ENCODE results near the gene NAPA.

NAPA gene

DNA sequence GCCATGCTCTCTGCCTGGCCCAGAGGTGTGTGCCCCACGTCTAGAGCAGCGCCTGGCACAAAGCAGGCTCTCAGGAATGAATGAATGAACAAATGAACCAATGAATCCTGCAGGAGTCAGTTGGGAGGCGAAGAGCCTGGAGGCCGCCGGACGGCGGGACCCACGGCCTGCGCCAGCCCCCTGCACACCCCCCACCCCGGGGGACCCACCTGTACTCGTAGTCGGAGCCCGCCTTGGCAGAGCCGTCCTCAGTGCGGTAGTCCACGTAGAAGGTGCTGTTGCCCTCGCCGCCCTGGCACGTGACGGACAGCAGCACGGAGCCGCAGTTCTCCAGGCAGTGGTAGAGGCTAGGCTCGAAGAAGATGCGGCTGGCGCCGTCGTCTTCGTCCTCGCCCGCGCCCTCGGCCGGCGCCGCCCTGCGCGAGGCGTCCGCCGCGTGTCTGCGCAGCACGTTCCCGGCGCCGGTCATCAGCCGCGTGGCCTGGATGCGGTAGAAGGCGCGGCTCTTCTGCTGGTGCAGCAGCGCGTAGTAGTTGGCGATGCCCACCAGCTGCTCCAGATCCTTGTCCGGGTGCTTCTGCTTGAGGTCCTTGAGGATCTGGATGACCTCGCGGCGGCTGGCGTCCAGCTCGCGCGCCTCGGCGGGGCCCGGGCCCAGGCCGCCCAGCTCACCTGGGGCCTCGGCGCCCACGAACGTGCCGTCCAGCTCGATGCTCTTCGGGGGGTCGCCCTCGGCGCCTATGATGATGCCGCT, 58.0 kb downstream of the NAPA start:
- DNase-seq: peak; percentile 54

- DNase-seq: no peak
Observed at GRCh38 chr19:47450478-47450877, 64.4 kb downstream of the NAPA start.

DNA sequence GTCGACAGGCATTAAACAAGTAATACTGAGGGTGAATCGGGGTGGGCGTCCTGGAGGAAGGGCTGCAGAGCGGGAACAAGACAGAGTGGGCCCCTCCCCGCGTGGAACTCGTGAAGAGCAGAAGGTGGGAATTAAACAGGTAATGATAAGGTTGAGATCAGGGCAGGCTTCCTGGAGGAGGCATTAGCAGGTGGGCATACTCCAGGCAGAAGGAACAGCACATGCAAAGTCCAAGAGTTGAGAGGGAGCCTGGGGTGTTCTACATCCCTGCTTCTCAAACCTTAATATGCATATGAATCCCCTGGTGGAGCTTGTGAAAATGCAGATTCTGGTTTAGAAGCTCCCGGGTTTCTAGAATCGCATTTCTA, 66.5 kb downstream of the NAPA start:
- no peak for DNase-seq

- peak; percentile 85 for DNase-seq
Observed at GRCh38 chr19:47447470-47448359, 67.1 kb downstream of the NAPA start.

DNA sequence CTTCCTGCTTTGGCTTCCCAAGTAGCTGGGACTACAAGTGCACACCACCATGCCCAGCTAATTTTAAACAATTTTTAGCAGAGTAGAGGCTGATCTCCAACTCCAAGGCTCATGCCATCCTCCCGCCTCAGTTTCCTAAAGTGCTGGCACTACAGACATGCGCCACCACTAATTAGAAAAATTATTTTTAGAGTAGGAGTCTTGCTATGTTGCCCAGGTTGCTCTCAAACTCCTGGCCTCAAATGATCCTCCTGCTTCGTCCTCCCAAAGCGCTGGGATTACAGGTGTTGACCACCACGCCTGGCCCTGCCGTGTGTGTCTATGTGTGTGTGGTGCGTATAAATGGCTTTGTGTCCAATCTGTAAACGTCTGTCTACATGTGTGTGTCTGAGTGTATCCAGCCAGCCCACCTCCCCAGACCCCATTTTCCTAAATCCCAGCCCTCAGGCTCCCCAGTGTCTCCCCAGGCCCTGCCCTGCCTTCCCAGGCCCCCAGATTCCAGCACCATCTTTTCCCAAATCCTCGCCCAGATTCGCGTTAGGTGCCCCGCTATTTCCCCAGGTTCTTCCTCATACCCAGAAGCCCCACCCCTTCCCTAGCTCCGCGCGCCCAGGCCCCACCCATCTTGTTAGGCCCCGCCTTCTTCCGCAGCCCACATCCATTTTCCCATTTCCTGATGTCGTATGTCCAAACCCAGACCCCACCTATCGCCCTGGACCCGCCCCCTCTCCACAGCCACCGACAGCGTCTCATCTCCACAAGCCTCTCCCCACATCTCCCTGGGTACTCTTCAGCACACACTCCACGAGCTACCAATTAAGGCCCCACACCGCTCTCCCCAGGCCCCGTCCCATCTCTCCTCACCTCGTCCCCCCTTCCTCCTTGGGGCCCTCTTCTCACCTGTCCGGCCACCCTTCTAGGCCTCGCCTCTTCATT, 68.1 kb downstream of the NAPA start:
- DNase-seq: no peak

DNA sequence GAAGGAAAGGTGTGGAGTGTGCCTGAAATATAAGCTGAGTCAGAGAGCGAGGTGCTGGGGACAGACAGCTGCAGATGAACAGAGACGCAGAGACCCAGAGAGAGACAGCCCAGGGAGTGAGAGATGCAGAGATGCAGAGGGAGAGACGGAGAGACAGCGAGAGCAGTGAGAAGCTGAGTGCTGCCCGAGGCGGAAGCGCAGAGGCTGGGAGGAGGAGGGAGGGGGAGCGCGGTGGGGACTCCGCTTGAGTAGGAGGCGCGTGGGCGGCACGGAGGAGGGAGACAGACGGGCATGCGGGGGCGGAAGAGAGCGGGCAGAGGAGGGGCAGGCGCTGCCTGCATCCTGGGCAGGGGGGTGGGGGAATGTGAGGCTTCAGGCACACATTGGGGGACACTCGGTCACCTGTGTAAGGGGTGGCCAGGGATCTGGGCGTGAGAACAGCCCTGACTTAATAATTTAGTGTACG, 68.9 kb downstream of the NAPA start:
- no peak for DNase-seq

GRCh38 chr19:47445527-47445926, 69.3 kb downstream of the NAPA start:
- no peak for DNase-seq

DNA sequence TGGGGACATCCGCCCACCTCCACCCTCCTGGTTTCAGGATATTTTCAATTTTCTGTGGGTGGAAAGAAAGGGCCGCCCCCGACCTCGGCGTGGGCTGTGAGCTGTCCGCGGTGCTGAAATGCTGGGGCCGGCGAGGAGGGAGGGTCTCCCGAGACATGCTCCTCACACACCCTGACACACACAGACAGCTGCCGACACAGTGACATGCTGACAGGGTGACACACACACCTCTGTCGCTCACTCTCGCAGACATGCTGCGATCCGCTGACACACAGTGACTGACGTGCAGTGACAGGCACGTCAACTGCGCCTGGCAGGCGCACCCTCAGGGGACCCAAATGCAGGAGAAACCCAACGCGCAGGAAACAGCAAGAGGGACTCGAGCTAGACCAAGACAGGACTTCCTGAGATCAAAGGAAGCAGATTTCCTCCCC, 70.5 kb downstream of the NAPA start:
- peak; percentile 65 for DNase-seq

GRCh38 chr19:47443331-47443730, 71.5 kb downstream of the NAPA start:
- DNase-seq: no peak

DNA sequence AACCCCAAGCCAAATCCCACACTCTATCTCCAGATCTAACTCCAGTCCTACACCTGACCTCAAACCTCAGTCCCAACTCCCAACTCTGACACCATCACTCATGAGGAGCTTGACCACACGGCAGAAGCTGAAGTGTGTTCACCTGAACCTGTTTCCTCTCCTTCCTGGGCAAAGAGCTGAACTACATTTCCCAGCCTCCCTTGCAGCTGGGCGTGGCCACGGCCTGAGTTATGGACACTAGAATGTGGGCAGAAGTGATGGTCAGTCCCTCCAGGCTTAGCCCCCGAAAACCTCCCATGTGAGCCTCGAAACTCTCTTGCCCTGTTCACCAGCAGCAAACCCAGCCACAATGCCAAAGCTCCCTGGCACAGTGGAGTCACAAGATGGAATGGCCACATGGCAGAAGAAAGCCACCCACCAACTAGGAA, 76.1 kb downstream of the NAPA start:
- DNase-seq: no peak
